ENCODE results near the gene KLF14. TPM values are rescaled to one million over a fixed set of nuclear protein-coding genes. Genes with fewer than 3 reads are reported as not detected.
"Not testable (repeated sequence)": the region's sequence is repeated elsewhere in the genome, so short reads cannot be mapped to it uniquely, and the experiment has no call there.

The KLF14 gene
- total RNA-seq, 1 donor from 2014 or later = not detected

- peak; percentile 86 for DNase-seq (ENCODE audit: low read depth)
Measured at GRCh38 chr7:130721486-130722277, 12.3 kb downstream of the KLF14 start.

GRCh38 chr7:130719541-130719940 lies 14.5 kb downstream of the KLF14 start:
- DNase-seq (ENCODE audit: low read depth) = no peak

- DNase-seq (ENCODE audit: low read depth) = no peak
Measured at GRCh38 chr7:130712416-130712815, 21.6 kb downstream of the KLF14 start.

- no peak for DNase-seq (ENCODE audit: low read depth)
Measured at GRCh38 chr7:130708766-130709165, 25.2 kb downstream of the KLF14 start.

GRCh38 chr7:130708001-130708400 lies 26.0 kb downstream of the KLF14 start:
- no peak for DNase-seq (ENCODE audit: low read depth)

- no peak for DNase-seq (ENCODE audit: low read depth)
Measured at GRCh38 chr7:130703851-130704250, 30.2 kb downstream of the KLF14 start.

- no peak for DNase-seq (ENCODE audit: low read depth)
Measured at GRCh38 chr7:130701650-130702049, 32.4 kb downstream of the KLF14 start.

- DNase-seq (ENCODE audit: low read depth) = no peak
Measured at GRCh38 chr7:130700760-130701159, 33.2 kb downstream of the KLF14 start.

- no peak for DNase-seq (ENCODE audit: low read depth)
Measured at GRCh38 chr7:130699686-130700085, 34.3 kb downstream of the KLF14 start.

- no peak for DNase-seq (ENCODE audit: low read depth)
Measured at GRCh38 chr7:130697820-130698219, 36.2 kb downstream of the KLF14 start.

- peak; percentile 70 for DNase-seq (ENCODE audit: low read depth)
Measured at GRCh38 chr7:130695840-130696239, 38.2 kb downstream of the KLF14 start.

- DNase-seq (ENCODE audit: low read depth) = not testable (repeated sequence)
Measured at GRCh38 chr7:130692396-130692795, 41.6 kb downstream of the KLF14 start.

GRCh38 chr7:130689683-130690082 lies 44.3 kb downstream of the KLF14 start:
- DNase-seq (ENCODE audit: low read depth) = no peak

- no peak for DNase-seq (ENCODE audit: low read depth)
Measured at GRCh38 chr7:130683026-130683425, 51.0 kb downstream of the KLF14 start.

Other genes with a start within 250 kb of the KLF14 start
- 129 and 151 TPM in 2 replicates for gene MEST, start 242.1 kb downstream of the KLF14 start, total RNA-seq
- gene COPG2, start 65.5 kb downstream of the KLF14 start, total RNA-seq = 60.6 and 68.8 TPM in 2 replicates
- not detected in 2 replicates for gene TSGA13, start 47.7 kb downstream of the KLF14 start, total RNA-seq

All from myocyte (in vitro differentiated cells).